H1 (cell line): ENCODE measurements around the gene HDAC9. TPM values are rescaled to one million over a fixed set of nuclear protein-coding genes. Genes with fewer than 3 reads are reported as not detected.

Experiments used
- CTCF ChIA-PET: fragments of 300-600 bp; sonication (Branson Sonifier 250); formaldehyde crosslinking; loops from one replicate; lab custom pipeline; 2021; ENCODE audit not compliant: partially characterized antibody; lab: Charles Lee
- POLR2A ChIA-PET: fragments of 300-600 bp; sonication (Branson Sonifier 250); formaldehyde crosslinking; loops from one replicate; lab custom pipeline; 2021; ENCODE audit warnings: inconsistent platforms; ENCODE audit not compliant: partially characterized antibody; lab: Charles Lee
- DNase-seq, 2 experiments: peaks; one replicate each; pipeline versions ENCODE4 v3.0.0 to v3.0.0-alpha.2; 2010 to 2022; ENCODE audit warnings: low spot score in 2 of 2, low read depth in 1 of 2, mixed read lengths in 1 of 2
- FAIRE-seq: peaks from 2 replicates; lab custom pipeline; 2011; peaks lifted over from hg19 to GRCh38; lab: Jason Lieb, UNC
- H2AFZ ChIP-seq: 2 replicates; pipeline ENCODE4 v1.8.1; 2012; ENCODE audit warnings: low read length, inconsistent platforms
- H2AK5ac ChIP-seq: 2 replicates; pipeline ENCODE4 v1.6.1; 2013; ENCODE audit warnings: low read depth, low read length
- H2BK120ac ChIP-seq: replicated peaks from 2 replicates; pipeline ENCODE3; 2013; ENCODE audit warnings: low read depth, low read length, inconsistent platforms
- H2BK12ac ChIP-seq: 2 replicates; pipeline ENCODE4 v1.6.1; 2013; ENCODE audit warnings: low read depth, low read length
- H2BK15ac ChIP-seq: 2 replicates; pipeline ENCODE4 v1.6.1; 2013; ENCODE audit warnings: low read length
- H2BK20ac ChIP-seq: 2 replicates; pipeline ENCODE4 v1.6.1; 2013; ENCODE audit warnings: low read length
- H2BK5ac ChIP-seq: 2 replicates; pipeline ENCODE4 v1.6.1; 2013; ENCODE audit warnings: low read depth, low read length
- H3K14ac ChIP-seq: 2 replicates; pipeline ENCODE4 v1.6.1; 2013; ENCODE audit warnings: inconsistent platforms; ENCODE audit not compliant: insufficient read length
- H3K18ac ChIP-seq: 2 replicates; pipeline ENCODE4 v1.6.1; 2013; ENCODE audit warnings: low read length; ENCODE audit errors: extremely low read depth
- H3K23ac ChIP-seq: 2 replicates; pipeline ENCODE4 v1.6.1; 2013; ENCODE audit warnings: inconsistent platforms; ENCODE audit not compliant: insufficient read length
- H3K23me2 ChIP-seq: 2 replicates; pipeline ENCODE4 v1.6.1; 2013; ENCODE audit warnings: low read depth, low read length
- H3K27ac ChIP-seq: 2 replicates; pipeline ENCODE4 v1.6.1; 2011; ENCODE audit warnings: low read depth, low read length, inconsistent platforms
- H3K27me3 ChIP-seq, 4 experiments: replicated peaks in 1 of 4; 1 replicate in 1 of 4; 2 replicates in 3 of 4; pipeline versions ENCODE4 v1.6.1 to v1.8.1; 2011 to 2013; ENCODE audit warnings: low read length in 3 of 4, mild to moderate bottlenecking in 3 of 4, inconsistent platforms in 2 of 4, mixed read lengths in 2 of 4, moderate library complexity in 1 of 4; ENCODE audit not compliant: control insufficient read depth in 3 of 4, insufficient read depth in 3 of 4; ENCODE audit errors: extremely low read depth in 1 of 4
- H3K36me3 ChIP-seq, 4 experiments: 2 replicates each; pipeline versions ENCODE4 v1.6.1 to v1.8.1; 2011 to 2013; ENCODE audit warnings: mild to moderate bottlenecking in 4 of 4, low read length in 3 of 4, moderate library complexity in 2 of 4, control low read depth in 1 of 4, inconsistent platforms in 1 of 4; ENCODE audit not compliant: insufficient read depth in 4 of 4, control insufficient read depth in 2 of 4
- H3K4ac ChIP-seq: replicated peaks from 2 replicates; pipeline ENCODE3; 2013; ENCODE audit warnings: low read length, low read depth, mixed read lengths, inconsistent platforms; ENCODE audit not compliant: insufficient read length
- H3K4me1 ChIP-seq, 4 experiments: replicated peaks in 1 of 4; 1 replicate in 1 of 4; 2 replicates in 3 of 4; pipeline versions ENCODE4 v1.6.1 to v1.8.1; 2011 to 2013; ENCODE audit warnings: low read length in 3 of 4, inconsistent platforms in 2 of 4, mixed read lengths in 1 of 4; ENCODE audit not compliant: insufficient read depth in 4 of 4, control insufficient read depth in 3 of 4
- H3K4me2 ChIP-seq, 2 experiments: 2 replicates each; pipeline versions ENCODE4 v1.6.1 to v1.8.1; 2011 to 2013; ENCODE audit warnings: low read depth in 2 of 2, low read length in 2 of 2, control low read depth in 1 of 2, inconsistent platforms in 1 of 2, mild to moderate bottlenecking in 1 of 2; ENCODE audit not compliant: insufficient read depth in 1 of 2
- H3K4me3 ChIP-seq, 4 experiments: fragments of 200-600, 300-600 bp in 1 of 4; sonication (generic), shearing (Covaris generic), sonication (Bioruptor Twin) in 1 of 4; 2 replicates each; pipeline versions ENCODE4 v1.5.1 to v1.8.1; 2011 to 2016; ENCODE audit warnings: low read length in 4 of 4, low read depth in 3 of 4, control low read depth in 2 of 4, inconsistent platforms in 2 of 4, mild to moderate bottlenecking in 2 of 4, mixed read lengths in 1 of 4, moderate library complexity in 1 of 4; ENCODE audit not compliant: insufficient read depth in 2 of 4; ENCODE audit errors: extremely low read depth in 1 of 4
- H3K56ac ChIP-seq: replicated peaks from 2 replicates; pipeline ENCODE3; 2013; ENCODE audit warnings: low read depth, mild to moderate bottlenecking, mixed read lengths, low read length, inconsistent platforms; ENCODE audit not compliant: insufficient read length
- H3K79me1 ChIP-seq: 2 replicates; pipeline ENCODE4 v1.6.1; 2013; ENCODE audit warnings: low read depth, low read length, control low read depth
- H3K79me2 ChIP-seq, 2 experiments: 2 replicates each; pipeline versions ENCODE4 v1.6.1 to v1.8.1; 2012 to 2013; ENCODE audit warnings: low read length in 2 of 2, mild to moderate bottlenecking in 2 of 2, inconsistent platforms in 1 of 2; ENCODE audit not compliant: insufficient read depth in 2 of 2, control insufficient read depth in 1 of 2
- H3K9ac ChIP-seq, 4 experiments: replicated peaks in 1 of 4; 1 replicate in 1 of 4; 2 replicates in 3 of 4; pipeline versions ENCODE4 v1.6.1 to v1.8.1; 2011 to 2013; ENCODE audit warnings: low read depth in 3 of 4, low read length in 3 of 4, control low read depth in 2 of 4, mild to moderate bottlenecking in 2 of 4, moderate library complexity in 2 of 4, inconsistent platforms in 1 of 4; ENCODE audit errors: extremely low read depth in 1 of 4
- H3K9me3 ChIP-seq, 2 experiments: 2 replicates each; pipeline versions ENCODE4 v1.6.1 to v1.8.1; 2012 to 2013; ENCODE audit warnings: mild to moderate bottlenecking in 2 of 2, moderate library complexity in 2 of 2, control low read depth in 1 of 2, inconsistent platforms in 1 of 2, low read depth in 1 of 2, low read length in 1 of 2, mixed read lengths in 1 of 2; ENCODE audit not compliant: insufficient read depth in 2 of 2
- H4K20me1 ChIP-seq, 2 experiments: replicated peaks in 1 of 2; 2 replicates each; pipeline versions ENCODE3 to v1.8.1; 2011 to 2013; ENCODE audit warnings: inconsistent platforms in 2 of 2, low read length in 2 of 2, mild to moderate bottlenecking in 1 of 2; ENCODE audit not compliant: insufficient read depth in 2 of 2, control insufficient read depth in 1 of 2
- H4K5ac ChIP-seq: 2 replicates; pipeline ENCODE4 v1.6.1; 2013; ENCODE audit warnings: low read length, low read depth, mixed read lengths, inconsistent platforms; ENCODE audit not compliant: insufficient read length
- H4K8ac ChIP-seq: 2 replicates; pipeline ENCODE4 v1.8.0; 2013; ENCODE audit warnings: mild to moderate bottlenecking, moderate library complexity, low read length, inconsistent platforms; ENCODE audit not compliant: insufficient read depth; ENCODE audit errors: extremely low read depth
- H4K91ac ChIP-seq: replicated peaks from 2 replicates; pipeline ENCODE3; 2013; ENCODE audit warnings: low read length, mixed read lengths, inconsistent platforms; ENCODE audit not compliant: insufficient read length
- ASH2L ChIP-seq: fragments of 200-600, 300-600 bp; sonication (generic); IDR thresholded peaks from one replicate; pipeline ENCODE4 v1.7.1; 2017; ENCODE audit warnings: low read length
- POLR2AphosphoS5 ChIP-seq: IDR thresholded peaks from 2 replicates; pipeline ENCODE4 v1.6.1; 2011; ENCODE audit warnings: low read depth, low read length
- POU5F1 ChIP-seq: IDR thresholded peaks from 2 replicates; pipeline ENCODE4 v1.6.1; 2011; ENCODE audit warnings: low read depth, mild to moderate bottlenecking, low read length, moderate library complexity
- RAD21 ChIP-seq, 2 experiments: IDR thresholded peaks in 1 of 2; conservative IDR thresholded peaks in 1 of 2; 2 replicates each; pipeline ENCODE4 v1.6.1; 2011; ENCODE audit warnings: low read depth in 2 of 2, low read length in 2 of 2, improper control_type of control experiment in 1 of 2, inconsistent platforms in 1 of 2, mild to moderate bottlenecking in 1 of 2, moderate library complexity in 1 of 2
- RXRA ChIP-seq: IDR thresholded peaks from 2 replicates; pipeline ENCODE4 v1.6.1; 2011; ENCODE audit warnings: low read depth, mild to moderate bottlenecking, low read length, moderate library complexity; ENCODE audit not compliant: insufficient read depth
- SAP30 ChIP-seq: fragments of 300-600 bp; sonication (generic); IDR thresholded peaks from 2 replicates; pipeline ENCODE4 v1.7.1; 2012; ENCODE audit warnings: low read length, moderate library complexity, mild to moderate bottlenecking, inconsistent platforms; ENCODE audit not compliant: insufficient read depth, insufficient replicate concordance
- SIN3A ChIP-seq, 2 experiments: IDR thresholded peaks in 1 of 2; conservative IDR thresholded peaks in 1 of 2; 2 replicates each; pipeline ENCODE4 v1.6.1; 2011 to 2012; ENCODE audit warnings: low read length in 2 of 2, improper control_type of control experiment in 1 of 2, low read depth in 1 of 2, mild to moderate bottlenecking in 1 of 2
- SIX5 ChIP-seq: IDR thresholded peaks from 2 replicates; pipeline ENCODE4 v1.6.1; 2011; ENCODE audit warnings: mild to moderate bottlenecking, low read depth, low read length
- TAF1 ChIP-seq: IDR thresholded peaks from 2 replicates; pipeline ENCODE4 v1.6.1; 2011; ENCODE audit warnings: mild to moderate bottlenecking, low read depth, low read length
- TAF7 ChIP-seq: optimal IDR thresholded peaks from 2 replicates; pipeline ENCODE3; 2011; ENCODE audit warnings: low read depth, mild to moderate bottlenecking, inconsistent platforms, low read length, moderate library complexity, borderline replicate concordance
- TBP ChIP-seq: IDR thresholded peaks from 2 replicates; pipeline ENCODE4 v1.6.1; 2011; ENCODE audit warnings: low read depth, low read length, improper control_type of control experiment
- WGBS, 2 experiments: shearing (Covaris generic) in 1 of 2; methylation state at CpG; one replicate each; pipeline versions ENCODE4 v1.1.6 to v1.1.7; 2013 to 2015; ENCODE audit warnings: low lambda C conversion rate in 2 of 2, mixed read lengths in 2 of 2, inconsistent platforms in 1 of 2, low coverage in 1 of 2, missing lambda C conversion rate in 1 of 2; ENCODE audit not compliant: insufficient replicate concordance in 2 of 2, insufficient coverage in 1 of 2, insufficient read length in 1 of 2; ENCODE audit errors: extremely low coverage in 1 of 2, missing lambda C conversion rate in 1 of 2; 5-methylcytosine and 5-hydroxymethylcytosine counted together
- polyA plus RNA-seq, 7 experiments: library from polyadenylated mRNA; depleted of rRNA in 3 of 7; stranded (reverse) in 5 of 7; unstranded in 2 of 7; fragments of >200 nt in 5 of 7; fragments of 200-250 nt in 2 of 7; gene quantifications; 1 replicate in 5 of 7; 2 replicates in 1 of 7; 4 replicates in 1 of 7; pipeline versions ENCODE4 v1.2.1 to v1.2.3, GENCODE V29; 2011 to 2013; ENCODE audit warnings: missing spikeins in 2 of 7, mixed read lengths in 2 of 7
- total RNA-seq: library from RNA; stranded (reverse); fragmentation: NEBNext Ultra II Directional; extraction: Animal tissue kit (Norgen Biotek cat#: 25700); gene quantifications from 2 replicates; pipeline ENCODE4 v1.2.1, GENCODE V29; 2021
- TF ChIP-seq, protein P1 (sequence below): IDR thresholded peaks from 2 replicates; pipeline ENCODE4 v1.6.1; 2012; ENCODE audit warnings: inconsistent platforms

Gene HDAC9
- total and polyA plus RNA-seq, 2 of the 8 experiments (the other 6 are each of a cell fraction or from before 2014, with no cell fraction given): 9.5 to 13.1 TPM

DNA sequence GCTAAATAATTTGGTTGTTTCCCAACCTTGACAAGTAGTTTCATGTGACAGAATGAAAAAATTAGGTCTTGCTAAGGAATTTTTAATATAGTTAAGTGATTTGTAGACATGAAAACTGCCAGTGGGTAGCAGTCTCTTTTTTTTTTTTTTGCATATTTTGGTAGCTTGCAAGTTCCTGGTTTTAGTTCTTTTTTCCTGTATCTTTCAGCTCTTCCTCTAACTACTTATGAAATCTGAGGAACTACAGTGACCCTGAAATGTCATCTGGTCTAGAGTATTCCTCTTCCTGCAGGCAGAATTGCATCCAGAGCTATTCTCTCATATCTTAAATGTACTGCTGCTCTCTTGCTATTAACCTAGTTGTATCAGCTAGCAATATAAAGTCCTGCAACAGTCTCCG, 160.4 kb downstream of the HDAC9 start:
- Histone ChIP-seq H3K56ac (no peak overlapping the region), H4K8ac (no peak overlapping the region), H2BK20ac (no peak overlapping the region), H2BK12ac (no peak overlapping the region), H4K91ac (no peak overlapping the region), H3K23ac (no peak overlapping the region), H3K23me2 (no peaks in the 10 kb centered on the region)
- POLR2A ChIA-PET: no interaction called here
- 94% methylated on average over 1 of the region's 1 CpG; no CpG with 5 or more reads in 1 of the 2 experiments for WGBS, 2 experiments
- TF ChIP-seq POLR2AphosphoS5 (no peak), SAP30 (no peak), SIN3A (conservative IDR thresholded peaks at IDR 0.05 in 1 of 2, IDR thresholded peaks at IDR 0.05 in 1 of 2; ENCODE audit: low read depth in 1 of 2, low read length in 2 of 2) (no peak), TBP (no peak), POU5F1 (no peak), SIX5 (no peak), RXRA (no peak), TAF7 (no peak), RAD21 (IDR thresholded peaks at IDR 0.05 in 1 of 2, conservative IDR thresholded peaks at IDR 0.05 in 1 of 2; ENCODE audit: low read depth in 2 of 2, low read length in 2 of 2) (no peak), TAF1 (no peak), ASH2L (no peak)
- TF ChIP-seq, protein P1, sequence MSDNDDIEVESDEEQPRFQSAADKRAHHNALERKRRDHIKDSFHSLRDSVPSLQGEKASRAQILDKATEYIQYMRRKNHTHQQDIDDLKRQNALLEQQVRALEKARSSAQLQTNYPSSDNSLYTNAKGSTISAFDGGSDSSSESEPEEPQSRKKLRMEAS: no peak
- TF ChIP-seq, all 59 proteins: peak for 0
- Histone ChIP-seq H4K20me1 (no peaks in the 10 kb centered on the region), H3K9ac (no peak overlapping the region), H3K4me2 (no peak overlapping the region), H3K4me1 (no peaks in the 10 kb centered on the region), H3K79me2 (no peaks in the 10 kb centered on the region), H2AK5ac (no peak overlapping the region), H2BK120ac (no peak overlapping the region), H3K36me3 (no peaks in the 10 kb centered on the region), H3K4ac (no peak overlapping the region), H3K4me3 (no peak overlapping the region), H2BK5ac (no peak overlapping the region), H3K79me1 (no peaks in the 10 kb centered on the region), H3K27ac (no peak overlapping the region), H3K18ac (no peak overlapping the region), H2BK15ac (no peak overlapping the region), H2AFZ (no peak overlapping the region), H3K14ac (no peak overlapping the region), H3K9me3 (no peaks in the 10 kb centered on the region), H3K27me3 (no peaks in the 10 kb centered on the region), H4K5ac (no peak overlapping the region)
- no peak for DNase-seq
- CTCF ChIA-PET: interaction anchor here (0.8 to 1.8 kb wide), 4 partner anchors 8 to 304 kb away, joined by 3 to 7 read pairs (median 4); no protein-coding TSS in a partner anchor
- FAIRE-seq: no peak
